OCI-LY7 (cell line): ENCODE results near the gene PGP. TPM values are rescaled to one million over a fixed set of nuclear protein-coding genes. Genes with fewer than 3 reads are reported as not detected.

ENCODE experiments used
- BruUV-seq: library from RNA; stranded (reverse); fragments of 400-500 nt; replicated peaks from 2 replicates; lab custom pipeline; 2021; lab: Mats Ljungman, UMichigan
- CTCF ChIA-PET: fragments of 300-600 bp; sonication (Branson Sonifier 250); formaldehyde crosslinking; loops from one replicate; lab custom pipeline; 2022; ENCODE audit warnings: antibody characterized with exemption; ENCODE audit not compliant: unreplicated experiment; lab: Charles Lee
- POLR2A ChIA-PET: fragments of 300-600 bp; sonication (Branson Sonifier 250); formaldehyde crosslinking; loops from one replicate; lab custom pipeline; 2022; ENCODE audit warnings: antibody characterized with exemption; lab: Charles Lee
- DNase-seq: peaks from one replicate; pipeline ENCODE4 v3.0.0-alpha.2; 2015; ENCODE audit warnings: low spot score
- H2AFZ ChIP-seq: fragments of 200-600 bp; sonication (generic), shearing (Covaris generic); 2 replicates; pipeline ENCODE4 v1.6.1; 2014; ENCODE audit warnings: mild to moderate bottlenecking, antibody characterized with exemption, low read length, moderate library complexity
- H3K27ac ChIP-seq: fragments of 200-600 bp; sonication (generic); 2 replicates; pipeline ENCODE4 v1.5.1; 2014; ENCODE audit warnings: mixed run types, low read depth, mild to moderate bottlenecking, moderate library complexity, low read length, inconsistent platforms; ENCODE audit not compliant: poor library complexity, severe bottlenecking
- H3K36me3 ChIP-seq: fragments of 200-600 bp; sonication (generic); 2 replicates; pipeline ENCODE4 v1.6.1; 2014; ENCODE audit warnings: mild to moderate bottlenecking, antibody characterized with exemption, low read length, moderate library complexity, mixed read lengths; ENCODE audit not compliant: insufficient read depth
- H3K4me1 ChIP-seq: fragments of 200-600 bp; sonication (generic); 2 replicates; pipeline ENCODE4 v1.5.1; 2014; ENCODE audit warnings: mild to moderate bottlenecking, low read length; ENCODE audit not compliant: insufficient read depth, poor library complexity, severe bottlenecking
- H3K4me2 ChIP-seq: fragments of 200-600 bp; sonication (generic); 2 replicates; pipeline ENCODE4 v1.6.1; 2014; ENCODE audit warnings: mild to moderate bottlenecking, low read length
- H3K4me3 ChIP-seq: fragments of 200-600 bp; sonication (generic); 2 replicates; pipeline ENCODE4 v1.5.1; 2014; ENCODE audit warnings: mild to moderate bottlenecking, low read depth, low read length; ENCODE audit not compliant: poor library complexity, severe bottlenecking
- H3K79me2 ChIP-seq: fragments of 200-600 bp; sonication (generic); 2 replicates; pipeline ENCODE4 v1.6.1; 2016; ENCODE audit warnings: low read depth, mild to moderate bottlenecking, low read length, moderate library complexity, mixed read lengths; ENCODE audit not compliant: insufficient read depth
- H3K9me2 ChIP-seq: fragments of 200-600 bp; sonication (generic); 2 replicates; pipeline ENCODE4 v1.6.1; 2016; ENCODE audit warnings: mild to moderate bottlenecking, low read length, mixed read lengths; ENCODE audit not compliant: insufficient read depth
- H3K9me3 ChIP-seq: fragments of 200-600 bp; sonication (generic); 2 replicates; pipeline ENCODE4 v1.6.1; 2014; ENCODE audit warnings: mild to moderate bottlenecking, mixed run types, low read length, mixed read lengths
- H4K20me1 ChIP-seq: fragments of 200-600 bp; sonication (generic); 2 replicates; pipeline ENCODE4 v1.6.1; 2014; ENCODE audit warnings: mild to moderate bottlenecking, antibody characterized with exemption, low read length, moderate library complexity, mixed read lengths; ENCODE audit not compliant: insufficient read depth
- EZH2phosphoT487 ChIP-seq: fragments of 200-600 bp; sonication (generic); IDR thresholded peaks from 2 replicates; pipeline ENCODE4 v1.6.1; 2018; ENCODE audit warnings: low read depth, borderline replicate concordance, mild to moderate bottlenecking, mixed run types, antibody characterized with exemption, low read length, moderate library complexity, mixed read lengths
- intact Hi-C: fragments of 100-400 bp; cut with micrococcal nuclease; formaldehyde crosslinking; loops from one replicate; pipeline ENCODE4 v1.10.0; 2022; ENCODE audit not compliant: unreplicated experiment
- total RNA-seq, 2 experiments: library from RNA; depleted of rRNA in 1 of 2; stranded (reverse); fragments of >200 nt in 1 of 2; shearing (Covaris generic) in 1 of 2; gene quantifications; 2 replicates each; pipeline ENCODE4 v1.2.3, GENCODE V29; 2014 to 2022
- TF ChIP-seq, protein P1 (sequence below): fragments of 200-600 bp; sonication (generic); conservative IDR thresholded peaks from 2 replicates; pipeline ENCODE4 v1.5.1; 2014; ENCODE audit warnings: mild to moderate bottlenecking, antibody characterized with exemption, low read length, moderate library complexity, mixed read lengths

PGP gene
- total RNA-seq, 2 experiments from 2014 or later, result 37.9 to 44.2 TPM

DNA sequence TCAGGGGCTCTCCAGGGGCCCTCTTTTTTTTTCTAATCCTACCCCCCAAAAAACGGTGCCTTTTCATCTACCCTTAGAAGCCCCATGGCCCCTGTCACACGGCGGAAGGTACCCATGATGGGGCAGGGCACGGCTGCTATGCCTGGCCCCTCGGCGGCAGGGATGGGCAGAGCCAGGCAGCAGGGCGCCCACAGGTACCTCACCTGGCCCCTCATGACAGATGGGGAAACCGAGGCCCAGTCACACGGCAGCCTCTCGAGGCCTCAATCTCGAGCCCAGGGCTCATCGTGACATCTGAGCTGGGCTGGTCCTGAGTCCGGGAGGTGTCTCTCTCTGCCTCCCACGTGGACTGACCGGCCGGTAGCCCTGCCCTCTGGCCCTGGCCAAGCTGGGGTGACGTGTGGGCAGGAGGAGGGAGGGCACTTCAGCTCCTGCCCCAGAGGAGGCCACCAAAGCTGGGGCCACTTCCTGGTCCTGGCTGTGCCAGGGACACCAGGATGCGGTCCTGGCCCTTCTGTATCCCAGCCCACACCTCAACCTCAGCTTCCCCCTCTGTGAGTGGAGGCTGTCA lies 47.5 kb downstream of the PGP start:
- Histone ChIP-seq H3K9me3 (0 out of 2 replicates have a peak, but pooled peaks cover 8% of the 10 kb centered on the region), H3K4me1 (no peaks in the 10 kb centered on the region), H4K20me1 (no peaks in the 10 kb centered on the region), H3K9me2 (no peaks in the 10 kb centered on the region), H3K27ac (no peak overlapping the region), H2AFZ (no peak overlapping the region), H3K36me3 (peaks cover 58% of the 10 kb centered on the region), H3K4me2 (no peak overlapping the region), H3K79me2 (peaks cover 4% of the 10 kb centered on the region; the same call in 1 of the 2 replicates), H3K4me3 (no peak overlapping the region)
- TF ChIP-seq EZH2phosphoT487, result no peak
- TF ChIP-seq, protein P1, sequence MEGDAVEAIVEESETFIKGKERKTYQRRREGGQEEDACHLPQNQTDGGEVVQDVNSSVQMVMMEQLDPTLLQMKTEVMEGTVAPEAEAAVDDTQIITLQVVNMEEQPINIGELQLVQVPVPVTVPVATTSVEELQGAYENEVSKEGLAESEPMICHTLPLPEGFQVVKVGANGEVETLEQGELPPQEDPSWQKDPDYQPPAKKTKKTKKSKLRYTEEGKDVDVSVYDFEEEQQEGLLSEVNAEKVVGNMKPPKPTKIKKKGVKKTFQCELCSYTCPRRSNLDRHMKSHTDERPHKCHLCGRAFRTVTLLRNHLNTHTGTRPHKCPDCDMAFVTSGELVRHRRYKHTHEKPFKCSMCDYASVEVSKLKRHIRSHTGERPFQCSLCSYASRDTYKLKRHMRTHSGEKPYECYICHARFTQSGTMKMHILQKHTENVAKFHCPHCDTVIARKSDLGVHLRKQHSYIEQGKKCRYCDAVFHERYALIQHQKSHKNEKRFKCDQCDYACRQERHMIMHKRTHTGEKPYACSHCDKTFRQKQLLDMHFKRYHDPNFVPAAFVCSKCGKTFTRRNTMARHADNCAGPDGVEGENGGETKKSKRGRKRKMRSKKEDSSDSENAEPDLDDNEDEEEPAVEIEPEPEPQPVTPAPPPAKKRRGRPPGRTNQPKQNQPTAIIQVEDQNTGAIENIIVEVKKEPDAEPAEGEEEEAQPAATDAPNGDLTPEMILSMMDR, result no peak
- CTCF ChIA-PET, result no interaction called here
- POLR2A ChIA-PET, result no interaction called here
- no peak for DNase-seq
- BruUV-seq, result no TSS peak
- intact Hi-C loops, result no loop called here

DNA sequence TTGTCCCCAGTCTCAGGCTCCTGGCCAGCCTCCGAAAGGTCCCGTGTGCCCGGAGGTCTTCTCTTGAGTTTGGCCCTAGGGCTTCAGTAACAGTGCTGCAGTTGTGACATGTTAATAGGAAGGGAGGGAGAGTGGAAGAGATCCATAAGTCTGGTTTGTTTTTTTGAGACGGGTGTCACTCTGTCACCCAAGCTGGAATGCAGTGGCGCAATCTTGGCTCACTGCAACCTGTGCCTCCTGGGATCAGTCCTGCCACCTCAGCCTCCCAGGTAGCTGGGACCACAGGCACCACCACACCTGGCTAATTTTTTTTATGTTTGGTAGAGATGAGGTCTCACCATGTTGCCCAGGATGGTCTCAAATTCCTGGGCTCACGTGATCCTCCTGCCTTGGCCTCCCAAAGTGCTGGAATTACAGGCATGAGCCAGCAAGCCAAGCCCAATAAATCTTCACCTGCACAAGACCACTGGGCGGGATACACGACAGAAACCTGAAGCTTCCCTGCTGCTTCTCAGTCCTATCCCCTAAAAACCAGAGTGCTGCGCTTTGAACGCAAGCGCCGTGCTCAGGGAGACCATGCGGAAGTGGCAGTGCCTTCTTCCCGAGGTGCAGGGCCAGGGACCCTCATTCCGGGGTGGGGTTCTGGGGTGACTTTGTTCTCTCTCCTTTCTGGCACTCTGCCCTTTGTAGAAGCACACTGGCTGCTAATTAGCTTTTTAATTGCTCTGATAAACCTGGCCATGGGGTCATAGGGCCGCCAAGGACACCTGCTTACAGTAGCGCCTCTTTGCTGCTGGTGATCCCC lies 48.2 kb downstream of the PGP start:
- BruUV-seq, result no TSS peak
- CTCF ChIA-PET, result interaction anchor here (0.6 kb wide), 1 partner anchor 221 kb away, joined by 6 read pairs; no protein-coding TSS in a partner anchor
- 0 out of 2 replicates have a peak, but pooled peaks cover 8% of the 10 kb centered on the region for H3K9me3 ChIP-seq

More for the DNA sequence above, 48.2 kb downstream of the PGP start:
- H3K79me2 ChIP-seq, result peaks cover 4% of the 10 kb centered on the region; the same call in 1 of the 2 replicates
- H4K20me1 ChIP-seq, result no peaks in the 10 kb centered on the region
- no peak overlapping the region for H3K27ac ChIP-seq
- H3K4me3 ChIP-seq, result no peak overlapping the region
- no peak for DNase-seq
- H3K9me2 ChIP-seq, result no peaks in the 10 kb centered on the region
- H3K4me1 ChIP-seq, result no peaks in the 10 kb centered on the region
- no peak overlapping the region for H3K4me2 ChIP-seq
- H3K36me3 ChIP-seq, result peaks cover 65% of the 10 kb centered on the region
- intact Hi-C loops, result no loop called here
- TF ChIP-seq, protein P1, result no peak
- TF ChIP-seq EZH2phosphoT487, result no peak
- H2AFZ ChIP-seq, result no peak overlapping the region
- POLR2A ChIA-PET, result no interaction called here
